Fibroblast of villous mesenchyme (primary cell): Measurements from ENCODE around the gene HIVEP3. TPM values are rescaled to one million over a fixed set of nuclear protein-coding genes. Genes with fewer than 3 reads are reported as not detected.

Experiments
- DNase-seq: peaks from one replicate; pipeline ENCODE4 v3.0.0-alpha.2; 2010; ENCODE audit warnings: low read depth
- H3K4me3 ChIP-seq: 2 replicates; pipeline ENCODE4 v1.5.1; 2011; ENCODE audit warnings: low read depth, mild to moderate bottlenecking, low read length
- total RNA-seq: library from RNA; depleted of rRNA; stranded (reverse); fragments of >200 nt; gene quantifications from 2 replicates; pipeline ENCODE4 v1.2.3, GENCODE V29; 2012
- TF ChIP-seq, protein P1 (sequence below): IDR thresholded peaks from 2 replicates; pipeline ENCODE4 v1.5.1; 2012; ENCODE audit warnings: low read depth, mild to moderate bottlenecking, low read length; ENCODE audit not compliant: insufficient read depth

HIVEP3 gene
- total RNA-seq, 1 donor: 0.86 TPM

DNA sequence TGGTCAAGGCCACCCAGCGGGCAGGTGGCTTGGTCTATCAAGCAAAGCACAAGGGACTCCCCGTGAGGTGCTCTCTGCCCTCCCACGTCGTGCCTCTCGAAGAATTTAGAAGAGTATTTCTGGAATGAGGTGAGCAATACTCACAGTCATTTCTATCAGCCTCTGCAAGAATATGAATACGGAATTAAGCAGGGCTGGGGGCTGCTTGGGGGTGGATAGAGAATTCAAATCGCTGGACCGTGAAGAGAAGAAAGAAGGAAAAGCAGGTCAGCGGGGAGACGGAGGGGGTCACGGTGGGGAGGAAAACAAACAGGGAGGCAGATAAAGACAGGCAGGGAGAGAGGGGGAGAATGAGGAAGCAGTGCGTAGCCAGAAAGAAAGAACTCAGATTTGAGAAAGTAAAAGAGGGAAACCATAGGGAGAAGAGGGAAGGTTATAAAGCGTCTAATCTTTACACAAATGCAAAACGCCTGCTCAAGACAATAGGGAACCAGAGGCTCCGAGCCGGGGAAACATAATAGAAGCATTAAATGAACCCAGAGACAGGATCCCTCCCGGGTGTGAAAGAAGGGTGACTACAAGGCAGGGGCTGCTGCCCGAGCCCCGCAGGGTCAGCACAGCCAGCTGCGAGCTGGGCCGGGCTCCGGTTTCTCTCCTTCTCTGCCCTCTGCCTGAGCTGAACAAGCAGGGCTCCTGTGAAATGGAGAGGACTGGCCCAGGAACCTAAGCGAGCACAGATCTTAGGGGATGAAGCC, 432.2 kb downstream of the HIVEP3 start:
- DNase-seq: no peak
- H3K4me3 ChIP-seq: no peak overlapping the region
- TF ChIP-seq, protein P1, sequence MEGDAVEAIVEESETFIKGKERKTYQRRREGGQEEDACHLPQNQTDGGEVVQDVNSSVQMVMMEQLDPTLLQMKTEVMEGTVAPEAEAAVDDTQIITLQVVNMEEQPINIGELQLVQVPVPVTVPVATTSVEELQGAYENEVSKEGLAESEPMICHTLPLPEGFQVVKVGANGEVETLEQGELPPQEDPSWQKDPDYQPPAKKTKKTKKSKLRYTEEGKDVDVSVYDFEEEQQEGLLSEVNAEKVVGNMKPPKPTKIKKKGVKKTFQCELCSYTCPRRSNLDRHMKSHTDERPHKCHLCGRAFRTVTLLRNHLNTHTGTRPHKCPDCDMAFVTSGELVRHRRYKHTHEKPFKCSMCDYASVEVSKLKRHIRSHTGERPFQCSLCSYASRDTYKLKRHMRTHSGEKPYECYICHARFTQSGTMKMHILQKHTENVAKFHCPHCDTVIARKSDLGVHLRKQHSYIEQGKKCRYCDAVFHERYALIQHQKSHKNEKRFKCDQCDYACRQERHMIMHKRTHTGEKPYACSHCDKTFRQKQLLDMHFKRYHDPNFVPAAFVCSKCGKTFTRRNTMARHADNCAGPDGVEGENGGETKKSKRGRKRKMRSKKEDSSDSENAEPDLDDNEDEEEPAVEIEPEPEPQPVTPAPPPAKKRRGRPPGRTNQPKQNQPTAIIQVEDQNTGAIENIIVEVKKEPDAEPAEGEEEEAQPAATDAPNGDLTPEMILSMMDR: no peak

GRCh38 chr1:41486053-41486370, 432.7 kb downstream of the HIVEP3 start:
- no peak for DNase-seq
- TF ChIP-seq, protein P1: no peak
- H3K4me3 ChIP-seq: no peak overlapping the region

DNA sequence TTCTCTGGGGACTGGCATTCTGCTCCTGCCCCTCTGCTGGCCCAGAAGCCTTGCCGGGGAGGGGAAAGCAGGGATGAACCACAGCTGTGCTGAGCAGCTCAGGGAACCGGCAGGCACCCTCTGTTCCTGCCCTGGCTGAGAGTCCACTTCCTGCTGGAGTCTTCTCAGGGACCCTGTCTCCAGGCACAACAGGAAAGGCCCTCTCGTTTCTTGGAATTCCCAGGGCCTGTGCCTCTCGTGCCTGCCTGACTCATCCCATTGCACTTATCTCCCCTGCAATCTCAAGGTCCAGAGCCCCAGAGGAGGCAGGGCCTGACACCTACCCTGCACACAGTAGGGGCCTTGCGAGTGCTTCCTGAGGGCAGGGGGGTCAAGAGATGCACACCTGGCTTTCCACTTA, 433.1 kb downstream of the HIVEP3 start:
- TF ChIP-seq, protein P1: no peak
- H3K4me3 ChIP-seq: no peak overlapping the region
- peak; percentile 80 for DNase-seq

DNA sequence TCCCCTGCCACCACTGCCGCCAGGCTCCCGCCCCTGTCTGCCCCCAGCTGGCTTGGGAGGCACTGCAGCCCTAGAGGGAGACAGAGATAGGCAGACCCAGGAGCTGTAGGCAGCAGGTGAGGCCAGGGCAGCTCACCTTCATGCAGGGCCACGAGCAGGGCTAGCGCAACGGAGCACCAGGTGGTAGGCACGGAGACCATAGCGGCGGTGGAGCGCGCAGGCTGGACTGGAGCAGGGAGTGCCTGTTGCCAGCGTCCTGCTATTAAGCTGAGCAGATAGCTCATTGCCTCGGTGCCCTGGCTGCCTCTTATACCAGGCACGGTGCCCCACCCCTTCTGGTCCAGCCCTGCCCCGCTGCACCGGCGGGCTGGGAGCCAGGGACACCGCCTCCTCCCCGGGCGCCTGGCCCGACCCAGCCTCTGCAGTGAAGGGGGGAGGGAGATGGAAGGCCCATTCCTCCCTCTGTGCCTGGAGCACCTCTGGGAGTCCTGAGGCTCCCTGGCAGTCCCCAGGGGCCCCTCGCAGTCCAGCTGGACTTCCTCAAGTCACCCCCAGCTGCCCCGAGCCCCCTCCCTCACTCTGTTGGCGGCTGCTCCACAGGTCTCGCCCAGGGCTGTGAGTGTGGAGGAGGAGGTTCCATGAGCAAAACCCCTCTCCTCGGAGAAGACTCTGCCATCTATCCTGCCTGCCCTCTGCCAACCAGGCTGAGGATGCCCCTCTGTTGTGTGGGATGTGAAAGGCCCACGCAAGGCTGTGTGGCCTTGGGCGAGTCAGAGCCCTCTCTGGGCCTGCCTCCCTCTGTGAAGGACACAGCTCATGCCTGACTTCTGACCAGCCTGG, 434.1 kb downstream of the HIVEP3 start, which contains the start of gene EDN2:
TSS of gene EDN2 (minus strand) at position 282 of the 840 bp plus-strand sequence. CDS start at position 200, 82 bp downstream.
- no peak for DNase-seq
- TF ChIP-seq, protein P1: peak; percentile 15
- H3K4me3 ChIP-seq: no peak within 1 kb of the TSS

- H3K4me3 ChIP-seq: no peak overlapping the region
- DNase-seq: no peak
- TF ChIP-seq, protein P1: no peak
Measured at GRCh38 chr1:41483960-41484401, 434.7 kb downstream of the HIVEP3 start.

GRCh38 chr1:41483001-41483850, 435.5 kb downstream of the HIVEP3 start:
- TF ChIP-seq, protein P1: no peak
- no peak overlapping the region for H3K4me3 ChIP-seq
- no peak for DNase-seq
